Activated B cell treated with CpG ODN at 0.5 μM for 24 hours (primary cell): ENCODE data around the gene MCM3AP. TPM values are rescaled to one million over a fixed set of nuclear protein-coding genes. Genes with fewer than 3 reads are reported as not detected.

Experiments
- ATAC-seq: fragments of 200-7000 bp; cut with Tn5 transposase; one replicate; pipeline ENCODE4 v1.10.0; 2021; ENCODE audit warnings: low read depth, mild to moderate bottlenecking, moderate library complexity
- CTCF ChIA-PET: fragments of 350-600 bp; sonication (Branson Sonifier 250); formaldehyde crosslinking; loops from one replicate; lab custom pipeline; 2021; ENCODE audit warnings: antibody characterized with exemption; lab: Charles Lee
- POLR2A ChIA-PET: fragments of 350-600 bp; sonication (Branson Sonifier 250); formaldehyde crosslinking; loops from one replicate; lab custom pipeline; 2021; ENCODE audit warnings: antibody characterized with exemption; lab: Charles Lee
- DNase-seq: peaks from one replicate; pipeline ENCODE4 v3.0.0; 2022
- H3K27ac Mint-ChIP-seq: one replicate; pipeline ENCODE4 v1.8.0; 2020; ENCODE audit warnings: mixed read lengths
- H3K27me3 Mint-ChIP-seq: one replicate; pipeline ENCODE4 v1.8.0; 2021; ENCODE audit warnings: mixed read lengths
- H3K36me3 Mint-ChIP-seq: one replicate; pipeline ENCODE4 v1.8.0; 2021; ENCODE audit warnings: low read depth, mixed read lengths
- H3K4me1 Mint-ChIP-seq: one replicate; pipeline ENCODE4 v1.8.0; 2021; ENCODE audit warnings: mixed read lengths
- H3K4me3 Mint-ChIP-seq: one replicate; pipeline ENCODE4 v1.8.0; 2020; ENCODE audit warnings: mild to moderate bottlenecking, mixed read lengths
- H3K9me3 Mint-ChIP-seq: one replicate; pipeline ENCODE4 v1.8.0; 2020; ENCODE audit warnings: mixed read lengths
- CTCF ChIP-seq: fragments of 200-600 bp; IDR thresholded peaks from one replicate; pipeline ENCODE4 v1.8.0; 2022; ENCODE audit warnings: antibody characterized with exemption, mild to moderate bottlenecking
- intact Hi-C: fragments of 100-400 bp; cut with micrococcal nuclease; formaldehyde crosslinking; loops from one replicate; pipeline ENCODE4 v1.15.1; 2024
- total RNA-seq: library from RNA; stranded (reverse); gene quantifications from 2 replicates; pipeline ENCODE4 v1.2.3, GENCODE V29; 2022

The MCM3AP gene
- total RNA-seq, 1 donor from 2014 or later, result 147 TPM

DNA sequence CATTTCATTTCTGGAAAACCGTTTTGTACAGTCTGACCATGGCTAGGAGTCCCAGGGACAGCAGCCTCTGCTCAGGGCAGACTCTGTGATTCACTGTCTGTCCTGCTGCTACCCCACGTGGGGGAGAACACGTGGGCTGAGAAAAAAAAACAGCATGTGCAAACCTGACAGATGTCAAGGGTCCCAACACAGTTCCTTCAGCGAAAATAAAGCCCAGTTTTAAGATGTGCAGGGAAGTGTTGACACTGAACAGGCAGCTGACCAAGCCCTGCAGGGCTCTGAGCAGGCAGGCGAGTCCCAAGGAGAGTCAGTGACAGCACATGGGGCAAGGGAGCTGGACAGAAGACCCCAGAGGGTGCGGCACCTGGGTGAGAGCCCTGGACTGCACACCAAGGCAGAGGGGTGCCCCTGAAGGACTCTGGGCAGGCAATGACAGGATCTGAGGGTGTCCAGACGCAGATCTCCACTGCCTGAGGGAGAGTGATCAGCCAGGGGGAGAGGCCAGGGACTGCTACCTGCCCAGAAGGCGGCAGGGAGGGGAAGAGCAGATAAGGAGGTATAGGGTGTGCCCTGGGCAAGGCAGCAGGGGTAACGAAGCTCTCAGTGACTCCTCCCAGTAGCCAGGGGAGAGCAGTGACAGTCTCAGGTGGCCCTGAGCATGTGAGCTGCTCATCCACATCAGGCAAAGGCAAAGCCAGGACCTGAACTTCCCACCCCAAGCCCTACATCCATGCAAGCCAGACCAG, 96.0 kb downstream of the MCM3AP start:
- peaks cover 3% of the 10 kb centered on the region for H3K4me1 Mint-ChIP-seq
- no peaks in the 10 kb centered on the region for H3K9me3 Mint-ChIP-seq
- no peak overlapping the region for H3K27ac Mint-ChIP-seq
- TF ChIP-seq CTCF, result no peak
- DNase-seq (no peak), ATAC-seq (no peak)
- peaks cover 26% of the 10 kb centered on the region for H3K36me3 Mint-ChIP-seq
- POLR2A ChIA-PET, result interaction anchor here (0.5 kb wide), 1 partner anchor 638 kb away, joined by 10 read pairs; no protein-coding TSS in a partner anchor
- no peaks in the 10 kb centered on the region for H3K27me3 Mint-ChIP-seq
- intact Hi-C loops, result loop anchor here (5.0 kb wide), 1 partner anchor 47 kb away; no protein-coding TSS in a partner anchor
- no peak overlapping the region for H3K4me3 Mint-ChIP-seq
- CTCF ChIA-PET, result no interaction called here

DNA sequence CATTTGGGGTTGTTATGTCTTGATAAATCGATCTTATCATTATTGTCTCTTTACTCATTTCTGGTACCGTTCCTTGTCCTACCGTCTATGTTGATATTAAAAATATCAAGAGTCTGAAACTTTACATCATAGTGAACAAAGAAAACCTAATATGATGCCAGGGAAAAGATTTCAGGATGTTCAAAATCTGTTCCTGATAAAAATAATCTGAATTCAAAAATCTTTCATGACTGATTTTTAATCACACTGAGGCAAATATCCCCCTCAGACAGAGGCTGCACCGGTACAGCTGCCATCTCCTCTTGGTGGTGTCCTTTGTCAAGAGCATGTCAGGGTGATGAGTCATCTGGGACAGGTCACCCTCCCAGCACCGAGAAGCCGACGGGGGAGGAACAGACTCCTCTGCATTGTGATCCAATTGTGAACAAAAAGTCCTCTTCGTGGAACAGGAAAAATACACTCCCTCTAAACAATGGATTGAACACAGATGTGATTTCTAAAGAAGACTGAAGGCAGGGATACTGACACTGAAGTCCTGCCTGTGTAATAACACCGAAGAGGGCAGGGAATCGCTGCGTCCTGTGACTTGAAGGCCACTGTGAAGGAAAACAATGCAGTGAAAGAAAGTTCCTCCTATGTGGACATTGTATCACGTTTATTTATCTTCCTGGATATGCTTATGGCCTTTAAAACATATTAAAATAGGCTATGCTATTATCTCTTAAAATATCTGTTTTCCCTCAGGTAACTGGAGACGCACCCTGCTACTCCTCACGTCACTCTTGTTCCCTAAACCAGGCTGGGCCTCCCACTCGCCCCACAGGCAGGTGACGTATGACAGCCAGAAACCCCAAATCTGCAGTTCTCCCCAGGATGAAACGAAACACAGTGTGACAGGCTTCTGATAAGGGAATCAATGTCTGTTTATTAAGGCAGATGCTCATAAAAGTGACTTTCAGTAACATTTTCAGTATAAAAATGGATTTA, 96.9 kb downstream of the MCM3AP start:
- H3K27me3 Mint-ChIP-seq, result no peaks in the 10 kb centered on the region
- peaks cover 19% of the 10 kb centered on the region for H3K36me3 Mint-ChIP-seq
- no peak overlapping the region for H3K27ac Mint-ChIP-seq
- CTCF ChIA-PET, result no interaction called here
- ATAC-seq (no peak), DNase-seq (no peak)
- no peak overlapping the region for H3K4me3 Mint-ChIP-seq
- peaks cover 3% of the 10 kb centered on the region for H3K4me1 Mint-ChIP-seq
- no peaks in the 10 kb centered on the region for H3K9me3 Mint-ChIP-seq
- intact Hi-C loops, result loop anchor here (5.0 kb wide), 1 partner anchor 46 kb away; no protein-coding TSS in a partner anchor
- POLR2A ChIA-PET, result no interaction called here
- TF ChIP-seq CTCF, result no peak

DNA sequence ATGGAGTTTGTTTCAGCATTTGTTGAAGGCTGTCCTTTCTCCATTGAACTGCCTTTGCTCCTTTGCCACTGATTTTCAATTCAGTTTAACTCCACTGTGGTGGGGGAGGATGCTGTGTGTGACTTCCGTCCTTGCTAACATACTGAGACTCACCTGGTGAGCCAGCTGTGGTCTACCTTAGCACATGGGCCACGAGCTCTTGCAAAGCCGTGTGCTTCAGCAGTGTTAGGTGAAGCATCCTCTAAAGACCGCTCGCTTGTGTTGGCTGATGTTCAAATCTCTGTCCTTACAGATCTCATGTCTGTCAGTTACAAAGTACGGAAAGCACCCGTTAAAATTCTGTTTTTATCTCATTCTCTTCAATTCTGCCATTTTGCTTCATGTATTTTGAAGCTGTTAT, 97.6 kb downstream of the MCM3AP start:
- intact Hi-C loops, result loop anchor here (5.0 kb wide), 1 partner anchor 46 kb away; no protein-coding TSS in a partner anchor
- Mint-ChIP-seq H3K4me1 (peaks cover 5% of the 10 kb centered on the region), H3K27ac (no peak overlapping the region), H3K36me3 (peaks cover 17% of the 10 kb centered on the region), H3K27me3 (no peaks in the 10 kb centered on the region), H3K9me3 (no peaks in the 10 kb centered on the region), H3K4me3 (no peak overlapping the region)
- DNase-seq (no peak), ATAC-seq (no peak)
- ChIA-PET CTCF (no interaction called here), POLR2A (no interaction called here)
- TF ChIP-seq CTCF, result no peak

- Mint-ChIP-seq H3K9me3 (no peaks in the 10 kb centered on the region), H3K27me3 (no peaks in the 10 kb centered on the region), H3K4me3 (no peak overlapping the region), H3K36me3 (peaks cover 17% of the 10 kb centered on the region), H3K4me1 (peaks cover 5% of the 10 kb centered on the region), H3K27ac (no peak overlapping the region)
- ATAC-seq (no peak), DNase-seq (no peak)
- intact Hi-C loops, result loop anchor here (5.0 kb wide), 1 partner anchor 45 kb away; no protein-coding TSS in a partner anchor
- no peak for TF ChIP-seq CTCF
- ChIA-PET CTCF (no interaction called here), POLR2A (no interaction called here)
Measured at GRCh38 chr21:46187261-46187660, 98.2 kb downstream of the MCM3AP start.
